ENCODE data around the gene PSORS1C2.

GRCh38 chr6:31096215-31096614 lies 42.7 kb downstream of the PSORS1C2 start:
- no peak for TF ChIP-seq CTCF (IDR thresholded peaks at IDR 0.05)
- no peak for TF ChIP-seq POLR2A (IDR thresholded peaks at IDR 0.05)

Measured in testis (tissue), 2 donors.